ENCODE results near the gene LRRC43.

Gene LRRC43

DNA sequence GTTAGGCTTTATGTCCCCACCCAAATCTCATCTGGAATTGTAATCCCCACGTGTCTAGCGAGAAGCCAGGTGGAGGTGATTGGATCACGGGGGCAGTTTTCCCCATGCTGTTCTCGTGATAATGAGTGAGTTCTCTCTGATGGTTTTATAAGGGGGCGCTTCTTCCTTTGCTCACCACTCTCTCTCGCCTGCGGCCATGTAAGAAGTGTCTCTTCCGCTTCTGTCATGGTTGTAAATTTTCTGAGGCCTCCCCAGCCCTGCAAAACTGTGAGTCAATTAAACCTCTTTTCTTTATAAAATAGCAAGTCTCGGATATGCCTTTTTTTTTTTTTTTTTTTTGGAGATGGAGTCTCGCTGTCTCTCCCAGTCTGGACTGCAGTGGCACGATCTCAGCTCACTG lies 22.2 kb upstream of the LRRC43 start:
- Histone ChIP-seq H3K4me3 (no peak overlapping the region), H3K27ac (no peak overlapping the region), H3K9me3 (no peaks in the 10 kb centered on the region), H3K27me3 (peaks cover 0 to 3% of the 10 kb centered on the region in 2 donors), H3K36me3 (no peaks in the 10 kb centered on the region), H3K4me1 (no peaks in the 10 kb centered on the region)
- intact Hi-C loops (cut with DNase I; ENCODE audit: low total_unique reads) = no loop called here
- TF ChIP-seq, protein P1, sequence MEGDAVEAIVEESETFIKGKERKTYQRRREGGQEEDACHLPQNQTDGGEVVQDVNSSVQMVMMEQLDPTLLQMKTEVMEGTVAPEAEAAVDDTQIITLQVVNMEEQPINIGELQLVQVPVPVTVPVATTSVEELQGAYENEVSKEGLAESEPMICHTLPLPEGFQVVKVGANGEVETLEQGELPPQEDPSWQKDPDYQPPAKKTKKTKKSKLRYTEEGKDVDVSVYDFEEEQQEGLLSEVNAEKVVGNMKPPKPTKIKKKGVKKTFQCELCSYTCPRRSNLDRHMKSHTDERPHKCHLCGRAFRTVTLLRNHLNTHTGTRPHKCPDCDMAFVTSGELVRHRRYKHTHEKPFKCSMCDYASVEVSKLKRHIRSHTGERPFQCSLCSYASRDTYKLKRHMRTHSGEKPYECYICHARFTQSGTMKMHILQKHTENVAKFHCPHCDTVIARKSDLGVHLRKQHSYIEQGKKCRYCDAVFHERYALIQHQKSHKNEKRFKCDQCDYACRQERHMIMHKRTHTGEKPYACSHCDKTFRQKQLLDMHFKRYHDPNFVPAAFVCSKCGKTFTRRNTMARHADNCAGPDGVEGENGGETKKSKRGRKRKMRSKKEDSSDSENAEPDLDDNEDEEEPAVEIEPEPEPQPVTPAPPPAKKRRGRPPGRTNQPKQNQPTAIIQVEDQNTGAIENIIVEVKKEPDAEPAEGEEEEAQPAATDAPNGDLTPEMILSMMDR (IDR thresholded peaks at IDR 0.05) = no peak
- DNase-seq = no peak

DNA sequence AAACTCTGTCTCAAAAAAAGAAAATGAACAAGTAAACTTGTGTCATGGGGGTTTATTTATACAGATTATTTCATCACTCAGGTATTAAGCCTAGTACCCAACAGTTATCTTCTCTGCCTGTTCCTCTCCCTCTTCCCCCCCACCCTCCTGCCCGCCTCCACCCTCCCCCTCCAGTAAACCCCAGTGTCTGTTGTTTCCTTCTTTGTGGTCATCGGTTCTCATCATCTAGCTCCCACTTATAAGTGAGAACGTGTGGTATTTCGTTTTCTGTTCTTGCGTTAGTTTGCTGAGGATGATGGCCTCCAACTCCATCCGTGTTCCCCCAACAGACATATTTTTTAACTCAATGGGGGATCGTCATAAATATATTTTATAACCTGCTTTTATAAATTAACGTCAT lies 21.2 kb upstream of the LRRC43 start:
- intact Hi-C loops (cut with DNase I; ENCODE audit: low total_unique reads) = no loop called here
- Histone ChIP-seq H3K27me3 (peaks cover 0 to 5% of the 10 kb centered on the region in 2 donors), H3K4me3 (no peak overlapping the region), H3K4me1 (no peaks in the 10 kb centered on the region), H3K27ac (no peak overlapping the region), H3K9me3 (no peaks in the 10 kb centered on the region), H3K36me3 (no peaks in the 10 kb centered on the region)
- no peak for DNase-seq
- TF ChIP-seq, protein P1 (IDR thresholded peaks at IDR 0.05) = no peak

DNA sequence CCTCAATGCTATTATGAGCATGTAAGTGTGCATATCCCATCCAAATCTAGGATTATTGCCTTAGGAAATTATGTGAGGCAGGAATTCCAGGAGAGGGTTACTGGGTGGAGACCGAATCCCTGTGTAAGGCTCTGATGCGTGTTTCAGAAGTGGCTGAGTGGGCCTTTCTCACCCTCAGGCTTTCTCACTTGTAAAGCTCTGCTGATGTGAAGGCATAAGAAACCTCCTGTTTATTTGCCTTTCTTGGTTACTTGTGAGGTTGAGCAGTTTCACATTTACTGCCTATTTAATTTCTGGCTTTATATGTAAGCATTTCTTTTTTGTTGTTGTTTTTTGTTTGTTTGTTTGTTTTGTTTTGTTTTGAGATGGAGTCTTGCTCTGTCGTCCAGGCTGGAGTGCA lies 19.9 kb upstream of the LRRC43 start:
- Histone ChIP-seq H3K27ac (no peak overlapping the region), H3K9me3 (no peaks in the 10 kb centered on the region), H3K27me3 (peaks cover 0 to 5% of the 10 kb centered on the region in 2 donors), H3K4me3 (no peak overlapping the region), H3K36me3 (no peaks in the 10 kb centered on the region), H3K4me1 (no peaks in the 10 kb centered on the region)
- TF ChIP-seq, protein P1 (IDR thresholded peaks at IDR 0.05) = no peak
- no peak for DNase-seq
- intact Hi-C loops (cut with DNase I; ENCODE audit: low total_unique reads) = no loop called here

DNA sequence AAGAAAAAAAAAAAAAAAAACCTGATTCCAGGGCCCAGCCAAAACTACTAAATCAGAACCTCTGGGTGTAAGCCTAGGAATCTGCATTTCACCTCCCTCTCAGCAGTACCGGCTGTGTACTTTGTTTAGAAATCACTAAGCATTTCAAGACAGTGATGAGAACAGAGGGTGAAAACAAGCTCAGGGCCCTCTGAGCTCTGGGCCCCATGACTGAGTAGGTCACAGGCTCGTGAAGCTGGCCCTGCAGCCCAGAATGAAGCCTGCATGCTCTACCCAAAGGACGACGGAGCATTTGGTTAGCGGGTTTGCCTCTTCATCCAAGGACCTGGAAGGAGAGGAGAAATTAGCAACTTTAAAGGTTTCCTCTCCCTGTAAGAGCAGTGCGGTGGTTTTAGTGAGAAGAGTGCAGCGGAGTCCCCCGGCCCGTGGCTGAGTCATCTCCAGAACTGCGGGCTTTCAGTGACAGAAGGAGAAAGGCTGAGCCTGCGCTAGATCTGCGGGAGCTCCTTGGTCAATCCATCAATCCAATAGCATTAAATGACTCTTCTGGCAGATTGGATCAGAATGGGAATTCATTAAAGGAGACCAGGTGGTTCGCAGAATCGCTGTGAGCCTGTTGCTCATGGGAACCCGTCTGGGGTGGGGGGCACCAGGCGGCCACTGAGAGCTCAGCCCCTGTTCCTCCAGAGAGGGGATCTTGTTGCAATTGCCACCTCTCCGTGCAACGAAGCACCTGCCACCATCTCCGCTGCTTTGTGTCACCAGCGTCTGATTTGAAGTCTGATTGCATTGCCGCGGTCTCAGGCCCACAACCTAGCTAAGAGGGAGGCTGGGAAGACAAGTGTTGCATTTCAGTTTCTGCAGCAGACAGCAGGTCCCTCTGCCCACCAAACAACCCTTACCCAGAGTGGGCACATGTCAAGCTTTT lies 16.2 kb upstream of the LRRC43 start:
- H3K36me3 ChIP-seq = no peaks in the 10 kb centered on the region
- DNase-seq = no peak
- intact Hi-C loops (cut with DNase I; ENCODE audit: low total_unique reads) = no loop called here
- H3K9me3 ChIP-seq = no peaks in the 10 kb centered on the region
- peaks cover 0 to 24% of the 10 kb centered on the region in 2 donors for H3K27me3 ChIP-seq
- H3K4me1 ChIP-seq = no peaks in the 10 kb centered on the region
- TF ChIP-seq, protein P1 (IDR thresholded peaks at IDR 0.05) = no peak
- H3K27ac ChIP-seq = no peak overlapping the region
- H3K4me3 ChIP-seq = no peak overlapping the region

DNA sequence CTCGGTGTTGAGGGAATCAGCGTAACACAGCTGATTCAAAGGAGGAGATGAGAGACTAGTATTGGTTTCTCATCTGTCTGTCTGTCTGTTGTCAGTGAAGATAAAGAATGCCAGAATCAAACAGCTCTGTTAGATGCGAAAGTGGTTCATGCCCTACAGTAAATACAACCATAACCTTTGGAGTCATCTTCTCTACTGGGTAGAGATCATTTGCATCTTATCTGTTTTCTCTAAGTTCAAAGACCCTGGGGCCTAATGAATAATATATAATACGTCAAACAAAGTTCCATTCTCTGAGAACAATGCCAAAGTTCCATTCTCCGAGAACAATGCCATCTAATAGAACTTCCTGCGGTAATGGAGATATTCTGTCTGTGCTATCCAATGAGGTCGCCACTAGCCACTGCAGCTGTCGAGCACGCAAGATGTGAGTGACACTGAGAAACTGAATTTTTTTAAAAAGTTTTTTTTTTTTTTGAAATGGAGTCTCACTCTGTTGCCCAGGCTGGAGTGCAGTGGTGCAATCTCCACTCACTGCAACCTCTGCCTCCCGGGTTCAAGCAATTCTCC lies 15.5 kb upstream of the LRRC43 start:
- no peak for DNase-seq
- H3K9me3 ChIP-seq = no peaks in the 10 kb centered on the region
- no peaks in the 10 kb centered on the region for H3K36me3 ChIP-seq
- intact Hi-C loops (cut with DNase I; ENCODE audit: low total_unique reads) = no loop called here
- peaks cover 0 to 27% of the 10 kb centered on the region in 2 donors for H3K27me3 ChIP-seq
- H3K27ac ChIP-seq = no peak overlapping the region
- no peaks in the 10 kb centered on the region for H3K4me1 ChIP-seq
- TF ChIP-seq, protein P1 (IDR thresholded peaks at IDR 0.05) = no peak
- H3K4me3 ChIP-seq = no peak overlapping the region

Data from tibial artery (tissue), 4 donors.